GM12801 (cell line): ENCODE data around the gene CASP7.

ENCODE experiments used
- TF ChIP-seq, protein P1 (sequence below): IDR thresholded peaks from one replicate; pipeline ENCODE4 v1.5.1; 2011; ENCODE audit warnings: control low read depth; ENCODE audit not compliant: insufficient read length; ENCODE audit errors: extremely low read depth

The CASP7 gene

DNA sequence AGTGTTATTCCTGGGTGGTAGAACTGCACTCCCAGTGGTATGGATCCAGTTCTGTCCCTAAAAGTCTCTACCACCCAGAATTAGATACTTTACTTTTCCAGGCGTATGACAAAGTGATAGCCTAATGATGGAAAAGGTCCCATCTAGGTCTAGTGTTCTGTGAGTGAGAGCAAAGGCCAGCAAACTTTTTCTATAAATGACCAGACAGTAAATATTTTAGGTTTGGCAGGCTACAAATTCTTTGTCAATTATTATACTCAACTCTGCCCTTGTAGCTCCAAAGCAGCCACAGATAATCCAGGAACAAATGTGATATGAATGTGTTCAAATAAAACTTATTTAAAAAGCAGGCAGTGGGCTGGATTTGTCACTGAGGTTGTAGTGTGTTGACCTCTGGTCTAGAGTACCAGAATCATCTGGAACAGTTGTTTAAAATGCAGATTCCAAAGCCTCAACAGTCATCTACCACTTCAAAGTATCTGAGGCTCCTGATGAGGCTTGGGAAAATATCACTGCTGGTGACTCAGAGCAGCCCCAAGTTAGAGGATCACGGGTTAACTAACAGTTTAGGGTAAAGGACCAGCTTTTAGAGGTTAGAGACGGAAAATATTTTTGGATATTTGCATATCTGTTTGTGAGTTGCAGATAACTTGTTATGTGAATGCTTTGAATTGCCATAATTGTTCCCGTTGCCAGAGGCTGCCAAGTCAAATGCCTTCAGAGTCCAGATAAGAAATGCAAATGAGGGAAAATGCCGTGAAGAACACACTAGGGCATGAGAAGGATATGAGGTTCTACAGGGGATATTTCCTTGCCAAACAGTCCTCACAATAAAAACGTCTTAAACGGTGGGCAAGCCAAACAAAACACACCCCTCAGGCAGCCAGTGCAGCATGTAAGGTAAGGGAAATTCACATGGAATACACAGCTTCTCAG is 35.3 kb upstream of the CASP7 start:
- TF ChIP-seq, protein P1, sequence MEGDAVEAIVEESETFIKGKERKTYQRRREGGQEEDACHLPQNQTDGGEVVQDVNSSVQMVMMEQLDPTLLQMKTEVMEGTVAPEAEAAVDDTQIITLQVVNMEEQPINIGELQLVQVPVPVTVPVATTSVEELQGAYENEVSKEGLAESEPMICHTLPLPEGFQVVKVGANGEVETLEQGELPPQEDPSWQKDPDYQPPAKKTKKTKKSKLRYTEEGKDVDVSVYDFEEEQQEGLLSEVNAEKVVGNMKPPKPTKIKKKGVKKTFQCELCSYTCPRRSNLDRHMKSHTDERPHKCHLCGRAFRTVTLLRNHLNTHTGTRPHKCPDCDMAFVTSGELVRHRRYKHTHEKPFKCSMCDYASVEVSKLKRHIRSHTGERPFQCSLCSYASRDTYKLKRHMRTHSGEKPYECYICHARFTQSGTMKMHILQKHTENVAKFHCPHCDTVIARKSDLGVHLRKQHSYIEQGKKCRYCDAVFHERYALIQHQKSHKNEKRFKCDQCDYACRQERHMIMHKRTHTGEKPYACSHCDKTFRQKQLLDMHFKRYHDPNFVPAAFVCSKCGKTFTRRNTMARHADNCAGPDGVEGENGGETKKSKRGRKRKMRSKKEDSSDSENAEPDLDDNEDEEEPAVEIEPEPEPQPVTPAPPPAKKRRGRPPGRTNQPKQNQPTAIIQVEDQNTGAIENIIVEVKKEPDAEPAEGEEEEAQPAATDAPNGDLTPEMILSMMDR = no peak

- TF ChIP-seq, protein P1 = no peak
Measured at GRCh38 chr10:113646336-113647201, 33.1 kb upstream of the CASP7 start.

DNA sequence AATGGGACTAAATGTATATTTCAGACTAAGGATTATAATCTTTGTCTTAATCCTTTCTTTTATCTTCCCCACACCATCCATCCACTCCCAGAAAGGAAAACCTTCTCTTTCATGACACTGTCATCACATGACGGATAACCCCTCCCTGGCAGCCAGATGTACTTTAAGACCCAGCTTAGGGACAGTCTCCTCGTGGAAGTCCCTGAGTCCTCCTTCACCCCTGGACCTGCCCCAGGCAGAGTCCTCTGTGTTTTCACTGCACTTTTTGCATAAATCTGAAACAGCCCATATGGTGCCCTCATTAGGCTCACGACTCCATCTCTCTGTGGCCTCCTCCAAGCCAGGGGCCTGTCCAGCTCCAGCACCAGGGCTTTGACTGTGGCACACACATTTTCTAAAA is 31.9 kb upstream of the CASP7 start:
- TF ChIP-seq, protein P1 = no peak

DNA sequence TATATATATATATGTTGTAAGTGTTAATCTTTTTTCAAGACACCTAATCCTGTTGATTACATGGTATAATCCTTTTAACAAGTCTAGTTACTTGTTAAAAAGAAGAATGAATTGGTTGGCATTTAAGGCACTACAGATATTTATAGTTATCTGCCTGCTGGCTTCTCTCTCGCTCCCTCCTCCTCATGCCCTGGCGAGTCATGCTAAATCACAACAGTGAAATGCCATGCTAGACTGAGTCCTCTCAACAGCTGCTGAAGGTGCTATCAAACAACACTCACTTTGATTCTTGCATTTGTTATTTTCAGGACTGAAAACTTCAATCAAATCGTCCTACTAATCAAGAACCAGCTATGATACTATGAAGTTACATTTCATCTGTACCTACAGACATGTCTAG is 31.2 kb upstream of the CASP7 start:
- TF ChIP-seq, protein P1 = no peak

DNA sequence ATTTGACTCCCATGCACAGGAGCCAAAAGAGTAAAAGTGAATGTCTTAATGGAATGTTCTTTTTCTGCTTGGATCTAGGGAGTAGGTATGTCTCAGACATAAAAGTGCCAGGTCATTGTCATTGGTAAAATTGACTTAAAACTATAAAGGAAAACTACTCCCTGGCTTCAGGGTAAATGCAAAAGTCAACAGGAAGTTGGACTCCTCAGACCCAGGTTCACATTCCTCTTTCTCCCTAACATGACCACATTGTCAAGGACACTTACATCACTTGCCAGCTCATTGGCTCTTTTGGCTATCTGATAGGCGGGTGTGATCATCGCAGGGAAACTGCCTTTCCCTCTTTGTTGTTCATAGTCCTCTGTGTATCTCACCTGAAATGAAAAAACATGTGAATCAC is 29.5 kb upstream of the CASP7 start:
- TF ChIP-seq, protein P1 = no peak

DNA sequence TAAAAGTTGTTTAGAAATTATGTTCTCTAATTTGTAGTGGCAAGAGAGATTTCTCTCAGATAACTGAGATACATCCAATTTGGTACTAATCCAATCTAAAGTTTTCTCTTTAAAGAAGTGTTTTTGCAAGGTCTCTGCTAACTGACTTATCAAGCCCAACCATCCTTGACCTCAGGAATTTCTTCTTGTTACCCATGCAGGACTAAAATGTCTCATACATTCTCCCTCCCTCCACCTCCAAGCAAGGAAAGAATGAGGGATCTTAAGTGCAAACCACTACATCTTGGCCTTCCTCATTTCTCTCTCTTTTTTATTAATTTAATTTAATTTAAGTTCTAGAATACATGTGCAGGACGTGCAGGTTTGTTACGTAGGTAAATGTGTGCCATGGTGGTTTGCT is 28.7 kb upstream of the CASP7 start:
- TF ChIP-seq, protein P1 = no peak

GRCh38 chr10:113651898-113652297 is 27.8 kb upstream of the CASP7 start:
- TF ChIP-seq, protein P1 = no peak
